Gastroesophageal sphincter (tissue), 4 donors: ENCODE measurements around the gene LAD1. TPM values are rescaled to one million over a fixed set of nuclear protein-coding genes. Genes with fewer than 3 reads are reported as not detected.

ENCODE experiments used
- ATAC-seq: fragments of 150-250 bp; one replicate; pipeline ENCODE4 v1.9.1; 2016; ENCODE audit warnings: mild to moderate bottlenecking, moderate library complexity
- H3K27ac ChIP-seq, 4 donors: fragments of 200-600 bp; sonication (generic) in 3 of 4; 1 replicate in 3 of 4; 2 replicates in 1 of 4; pipeline ENCODE4 v1.5.1; 2016 to 2019
- H3K27me3 ChIP-seq: fragments of 200-600 bp; sonication (generic); one replicate; pipeline ENCODE4 v1.5.1; 2019
- H3K36me3 ChIP-seq, 2 donors: fragments of 200-600 bp; sonication (generic); one replicate each; pipeline ENCODE4 v1.5.1; 2019; ENCODE audit warnings: control low read depth in 1 of 2
- H3K4me1 ChIP-seq, 3 donors: fragments of 200-600 bp; sonication (generic); 1 replicate in 2 of 3; 2 replicates in 1 of 3; pipeline ENCODE4 v1.5.1; 2016 to 2019; ENCODE audit warnings: control low read depth in 2 of 3
- H3K4me3 ChIP-seq, 2 donors: fragments of 200-600 bp; sonication (generic); one replicate each; pipeline ENCODE4 v1.5.1; 2019; ENCODE audit warnings: mild to moderate bottlenecking in 1 of 2, moderate library complexity in 1 of 2
- H3K9me3 ChIP-seq, 3 donors: fragments of 200-600 bp; sonication (generic); one replicate each; pipeline ENCODE4 v1.5.1; 2017 to 2019; ENCODE audit warnings: control low read depth in 2 of 3
- CTCF ChIP-seq, 4 experiments: fragments of 200-600 bp in 2 of 4; fragments of 450-650 bp in 2 of 4; sonication (generic) in 1 of 4; IDR thresholded peaks; one replicate each; pipeline ENCODE4 v1.5.1; 2017 to 2019; ENCODE audit warnings: antibody characterized with exemption in 4 of 4, mild to moderate bottlenecking in 2 of 4, moderate library complexity in 2 of 4
- EP300 ChIP-seq: sonication (generic); formaldehyde crosslinking; IDR thresholded peaks from one replicate; pipeline ENCODE4 v1.6.1; 2017; ENCODE audit warnings: antibody characterized with exemption, mild to moderate bottlenecking
- POLR2A ChIP-seq, 2 donors: fragments of 450-650 bp; IDR thresholded peaks; one replicate each; pipeline ENCODE4 v1.6.1; 2017; ENCODE audit warnings: antibody characterized with exemption in 2 of 2, mild to moderate bottlenecking in 2 of 2, moderate library complexity in 1 of 2
- POLR2AphosphoS5 ChIP-seq: sonication (generic); formaldehyde crosslinking; IDR thresholded peaks from one replicate; pipeline ENCODE4 v1.6.1; 2017; ENCODE audit warnings: antibody characterized with exemption
- WGBS, 2 donors: methylation state at CpG; one replicate each; pipeline ENCODE4 v1.1.5; 2018; ENCODE audit warnings: low coverage in 1 of 2; 5-methylcytosine and 5-hydroxymethylcytosine counted together
- total RNA-seq, 4 donors: library from RNA; depleted of rRNA; stranded (reverse); fragments of >200 nt; gene quantifications; one replicate each; pipeline ENCODE4 v1.1.0, GENCODE V29; 2016

LAD1 gene
- total RNA-seq, 4 donors from 2014 or later, result 1.2 to 24.1 (median 1.9) TPM

GRCh38 chr1:201355471-201355870, 43.7 kb downstream of the LAD1 start:
- ATAC-seq, result no peak
- 0% methylated on average over 1 of the region's 7 CpGs; no CpG with 5 or more reads in 1 of the 2 donors for WGBS, 2 donors
- peaks cover 31% of the 10 kb centered on the region for H3K27me3 ChIP-seq
- no peaks in the 10 kb centered on the region for H3K9me3 ChIP-seq
- H3K36me3 ChIP-seq, result no peaks in the 10 kb centered on the region
- TF ChIP-seq POLR2A (IDR thresholded peaks at IDR 0.05) (no peak), EP300 (no peak), POLR2AphosphoS5 (no peak), CTCF (IDR thresholded peaks at IDR 0.05) (no peak)
- H3K27ac ChIP-seq, result no peak overlapping the region
- no peak overlapping the region for H3K4me3 ChIP-seq
- H3K4me1 ChIP-seq, result no peaks in the 10 kb centered on the region

- no peaks in the 10 kb centered on the region for H3K4me1 ChIP-seq
- no peaks in the 10 kb centered on the region for H3K9me3 ChIP-seq
- H3K36me3 ChIP-seq, result no peaks in the 10 kb centered on the region
- TF ChIP-seq EP300 (no peak), CTCF (IDR thresholded peaks at IDR 0.05) (no peak), POLR2A (IDR thresholded peaks at IDR 0.05) (no peak), POLR2AphosphoS5 (no peak)
- H3K27me3 ChIP-seq, result peaks cover 31% of the 10 kb centered on the region
- H3K27ac ChIP-seq, result no peak overlapping the region
- WGBS, 2 donors, result 29% methylated on average over 1 of the region's 4 CpGs; no CpG with 5 or more reads in 1 of the 2 donors
- ATAC-seq, result no peak
- H3K4me3 ChIP-seq, result no peak overlapping the region
These were observed 44.2 kb downstream of the LAD1 start for GRCh38 chr1:201354901-201355295.

- no peak for TF ChIP-seq POLR2A (IDR thresholded peaks at IDR 0.05)
- no peak for TF ChIP-seq CTCF (IDR thresholded peaks at IDR 0.05)
- no peaks in the 10 kb centered on the region for H3K9me3 ChIP-seq
- ATAC-seq, result no peak
- no peak overlapping the region for H3K4me3 ChIP-seq
- WGBS, 2 donors, result 61 to 95% methylated on average over 3 to 6 of the region's 9 CpGs
- no peaks in the 10 kb centered on the region for H3K36me3 ChIP-seq
- no peaks in the 10 kb centered on the region for H3K4me1 ChIP-seq
- no peak overlapping the region for H3K27ac ChIP-seq
- H3K27me3 ChIP-seq, result peaks cover 30% of the 10 kb centered on the region
These were observed 44.8 kb downstream of the LAD1 start for GRCh38 chr1:201354151-201354900.

GRCh38 chr1:201353186-201353940, 45.8 kb downstream of the LAD1 start:
- no peak overlapping the region for H3K27ac ChIP-seq
- H3K9me3 ChIP-seq, result no peaks in the 10 kb centered on the region
- H3K27me3 ChIP-seq, result peaks cover 26% of the 10 kb centered on the region
- H3K4me1 ChIP-seq, result no peaks in the 10 kb centered on the region
- 97% methylated on average over 4 of the region's 13 CpGs; no CpG with 5 or more reads in 1 of the 2 donors for WGBS, 2 donors
- H3K36me3 ChIP-seq, result no peaks in the 10 kb centered on the region
- TF ChIP-seq POLR2A (IDR thresholded peaks at IDR 0.05), result no peak
- no peak for TF ChIP-seq EP300
- no peak for TF ChIP-seq CTCF (IDR thresholded peaks at IDR 0.05)
- TF ChIP-seq POLR2AphosphoS5, result no peak
- no peak overlapping the region for H3K4me3 ChIP-seq
- no peak for ATAC-seq

GRCh38 chr1:201351617-201352016, 47.5 kb downstream of the LAD1 start:
- TF ChIP-seq EP300, result no peak
- TF ChIP-seq POLR2AphosphoS5, result no peak
- no peak for TF ChIP-seq POLR2A (IDR thresholded peaks at IDR 0.05)
- TF ChIP-seq CTCF (IDR thresholded peaks at IDR 0.05), result no peak
- no peak for ATAC-seq
- H3K27me3 ChIP-seq, result peaks cover 36% of the 10 kb centered on the region
- H3K36me3 ChIP-seq, result no peaks in the 10 kb centered on the region
- H3K4me1 ChIP-seq, result no peaks in the 10 kb centered on the region
- H3K27ac ChIP-seq, result no peak overlapping the region
- H3K9me3 ChIP-seq, result no peaks in the 10 kb centered on the region
- H3K4me3 ChIP-seq, result no peak overlapping the region
